GM19438 (cell line): ENCODE results near the gene SDCCAG8.
"Not testable (repeated sequence)": the region's sequence is repeated elsewhere in the genome, so short reads cannot be mapped to it uniquely, and the experiment has no call there.

Source experiments
- ATAC-seq: cut with Tn5 transposase; IDR thresholded peaks from one replicate; pipeline ENCODE4 v1.9.1; 2021; ENCODE audit warnings: low read depth; ENCODE audit not compliant: unreplicated experiment

SDCCAG8 gene

GRCh38 chr1:243255791-243256512 lies at the start of gene SDCCAG8:
Gene SDCCAG8, plus strand, starts transcription at chr1:243256041. Its CDS starts 133 bp downstream, at chr1:243256174.
- ATAC-seq, result peak; percentile 73

GRCh38 chr1:243211984-243212383 lies 43.9 kb upstream of the SDCCAG8 start:
- ATAC-seq, result not testable (repeated sequence)

GRCh38 chr1:243213045-243213787 lies 42.6 kb upstream of the SDCCAG8 start:
- ATAC-seq, result no peak

DNA sequence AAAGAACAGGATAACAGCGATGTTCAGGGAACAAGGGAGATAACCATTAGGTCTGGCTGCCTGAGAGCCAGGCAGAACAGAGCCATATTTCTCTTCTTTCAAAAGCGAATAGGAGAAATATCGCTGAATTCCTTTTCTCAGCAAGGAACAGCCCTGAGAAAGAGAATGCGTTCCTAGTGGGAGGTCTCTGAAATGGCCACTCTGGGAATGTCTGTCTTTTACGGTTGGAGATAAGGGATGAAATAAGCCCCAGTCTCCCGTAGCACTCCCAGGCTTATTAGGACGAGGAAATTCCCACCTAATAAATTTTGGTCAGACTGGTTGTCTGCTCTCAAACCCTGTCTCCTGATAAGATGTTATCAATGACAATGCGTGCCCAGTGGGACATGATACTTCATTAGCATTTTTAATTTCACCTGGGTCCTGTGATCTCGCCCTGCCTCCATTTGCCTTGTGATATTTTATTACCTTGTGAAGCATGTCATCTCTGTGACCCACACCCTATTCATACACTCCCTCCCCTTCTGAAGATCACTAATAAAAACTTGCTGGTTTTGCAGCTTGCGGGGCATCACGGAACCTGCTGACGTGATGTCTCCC lies 40.5 kb upstream of the SDCCAG8 start:
- not testable (repeated sequence) for ATAC-seq

DNA sequence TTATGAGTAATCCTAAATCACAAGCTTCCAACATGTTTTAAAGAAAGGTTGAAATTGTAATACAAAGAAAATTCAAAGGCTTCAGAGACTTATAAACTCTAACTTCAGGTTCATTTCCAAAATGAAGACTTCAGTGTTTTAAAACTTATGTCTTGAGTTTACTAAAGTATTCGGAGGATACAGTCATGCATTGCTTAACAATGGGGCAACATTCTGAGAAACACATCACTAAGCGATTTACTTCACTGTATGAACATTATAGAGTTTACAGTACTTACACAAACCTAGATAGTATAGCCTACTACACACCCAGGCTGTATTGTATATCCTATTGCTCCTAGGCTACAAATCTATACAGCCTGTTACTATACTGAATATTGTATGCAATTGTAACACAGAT lies 39.1 kb upstream of the SDCCAG8 start:
- ATAC-seq, result no peak

GRCh38 chr1:243217349-243217748 lies 38.5 kb upstream of the SDCCAG8 start:
- ATAC-seq, result no peak

GRCh38 chr1:243218059-243218458 lies 37.8 kb upstream of the SDCCAG8 start:
- ATAC-seq, result no peak

DNA sequence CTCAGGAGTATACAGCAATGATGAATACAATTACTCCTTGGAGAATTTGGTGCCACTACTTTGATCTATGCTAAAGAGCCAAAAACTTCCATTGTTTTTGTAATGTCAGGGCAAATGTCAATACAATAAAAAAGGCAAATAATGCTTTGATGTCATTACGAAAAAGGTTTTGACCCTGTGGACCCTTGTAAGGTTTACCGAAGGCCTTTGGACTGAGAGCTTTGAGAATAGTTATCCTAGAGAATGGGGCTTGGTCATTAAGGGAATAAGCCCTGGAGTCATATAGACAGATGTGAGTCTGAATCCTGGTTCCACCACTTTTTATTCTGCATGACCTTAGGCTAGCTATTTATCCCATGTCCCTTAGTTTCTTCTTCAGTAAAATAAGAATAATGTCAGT lies 28.2 kb upstream of the SDCCAG8 start:
- ATAC-seq, result no peak

DNA sequence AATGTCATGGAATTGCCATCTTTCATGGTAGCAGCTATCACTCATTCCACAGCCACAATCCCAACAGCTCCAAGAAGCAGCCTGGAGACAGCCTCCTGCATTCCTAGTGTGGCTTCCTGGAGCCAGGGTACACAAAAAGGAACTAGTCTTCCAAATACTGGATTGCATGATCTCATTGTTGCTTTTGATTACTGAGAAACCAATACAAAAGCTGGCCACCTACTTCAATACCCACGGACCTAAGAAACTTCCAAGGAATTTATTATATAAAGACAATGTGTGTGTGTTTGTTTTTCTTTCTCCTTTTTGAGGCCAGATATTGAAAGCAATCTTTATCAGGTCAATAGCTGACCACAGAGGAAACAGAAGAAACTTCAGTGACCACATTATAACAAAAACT lies 26.3 kb upstream of the SDCCAG8 start:
- no peak for ATAC-seq

DNA sequence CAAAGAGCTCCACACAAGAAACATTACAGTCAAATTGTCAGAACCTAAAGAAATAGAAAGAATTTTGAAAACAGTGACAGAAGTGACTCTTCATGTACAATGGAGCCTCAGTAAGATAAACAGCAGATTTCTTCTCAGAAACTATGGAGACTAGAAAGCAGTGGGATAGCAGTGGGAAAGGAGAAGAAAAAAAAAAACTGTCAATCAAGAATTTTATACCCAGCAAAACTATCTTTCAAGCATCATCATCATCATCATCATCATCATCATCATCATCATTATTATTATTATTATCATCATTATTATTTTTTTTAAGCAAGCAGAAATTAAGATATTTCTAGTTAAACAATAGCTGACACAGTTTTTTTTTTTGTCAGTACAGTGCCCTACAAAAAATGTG lies 24.9 kb upstream of the SDCCAG8 start:
- ATAC-seq, result no peak

GRCh38 chr1:243233908-243234307 lies 21.9 kb upstream of the SDCCAG8 start:
- ATAC-seq, result no peak

DNA sequence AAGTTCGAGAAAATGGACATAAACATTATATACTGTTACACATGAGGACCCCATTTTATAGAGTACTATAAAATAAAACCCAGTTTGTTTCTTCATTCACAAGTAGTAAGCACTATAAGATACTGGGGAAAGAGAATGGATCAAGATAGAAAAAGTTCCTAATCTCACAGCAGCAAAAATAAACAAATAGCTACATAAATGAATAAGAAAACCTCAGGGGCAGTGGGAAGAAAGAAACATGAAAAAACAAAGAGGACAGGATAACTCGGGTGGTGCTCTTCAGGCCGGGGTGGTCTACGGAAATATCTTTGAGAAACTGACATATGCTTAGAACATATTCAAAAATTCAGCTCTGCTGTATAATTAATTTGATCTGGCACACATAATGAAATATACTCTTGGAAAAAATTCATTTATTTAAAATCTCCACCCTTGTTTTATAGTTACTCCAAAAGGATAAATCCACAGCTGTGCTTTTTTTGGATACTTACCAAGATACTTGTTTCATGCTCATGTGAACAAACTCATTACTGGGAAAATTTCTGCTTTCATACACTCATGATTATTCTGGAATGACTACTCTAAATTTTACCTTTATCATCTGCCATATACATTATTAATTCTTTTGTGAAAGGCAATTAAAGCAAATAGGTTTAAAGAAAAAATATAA lies 20.7 kb upstream of the SDCCAG8 start:
- ATAC-seq, result no peak

- ATAC-seq, result peak; percentile 76
These were observed 19.1 kb upstream of the SDCCAG8 start for GRCh38 chr1:243236604-243237252.

- no peak for ATAC-seq
These were observed 11.4 kb upstream of the SDCCAG8 start for GRCh38 chr1:243244432-243244841.

- no peak for ATAC-seq
These were observed 8.9 kb upstream of the SDCCAG8 start for GRCh38 chr1:243246916-243247315.

DNA sequence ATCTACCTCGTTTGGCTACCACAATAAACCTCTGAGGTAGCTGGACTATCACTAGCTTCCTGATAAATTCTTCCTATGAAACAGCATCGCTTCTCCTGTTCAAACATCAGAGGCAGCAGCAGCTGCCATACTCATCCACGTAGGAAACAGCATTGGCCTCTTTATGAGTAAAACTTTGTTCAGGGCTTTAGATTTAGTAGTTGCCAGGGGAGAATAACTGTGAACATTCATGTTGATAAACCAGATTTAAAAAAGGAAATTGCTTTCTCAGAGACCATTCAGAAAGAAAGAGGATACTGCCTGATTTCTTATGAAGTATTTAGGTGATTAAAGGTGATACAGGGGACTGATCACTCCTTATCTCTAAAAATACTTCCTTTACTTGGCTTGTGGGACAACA lies 7.9 kb upstream of the SDCCAG8 start:
- ATAC-seq, result no peak

- ATAC-seq, result no peak
These were observed 6.6 kb upstream of the SDCCAG8 start for GRCh38 chr1:243249214-243249613.

GRCh38 chr1:243250102-243250501 lies 5.7 kb upstream of the SDCCAG8 start:
- ATAC-seq, result no peak

GRCh38 chr1:243251539-243251938 lies 4.3 kb upstream of the SDCCAG8 start:
- no peak for ATAC-seq

- no peak for ATAC-seq
These were observed 2.5 kb upstream of the SDCCAG8 start for GRCh38 chr1:243253211-243253925.
